Myocyte (in vitro differentiated cells): ENCODE measurements around the gene RWDD3. TPM values are rescaled to one million over a fixed set of nuclear protein-coding genes. Genes with fewer than 3 reads are reported as not detected.

Experiments used
- DNase-seq: peaks from one replicate; pipeline ENCODE4 v3.0.0-alpha.2; 2012; ENCODE audit warnings: low read depth
- polyA plus RNA-seq: library from polyadenylated mRNA; unstranded; fragments of >200 nt; gene quantifications from one replicate; pipeline ENCODE4 v1.2.1, GENCODE V29; 2012; ENCODE audit warnings: missing spikeins
- total RNA-seq: library from RNA; depleted of rRNA; stranded (reverse); fragments of >200 nt; gene quantifications from 2 replicates; pipeline ENCODE4 v1.2.3, GENCODE V29; 2014

Gene RWDD3, protein sequence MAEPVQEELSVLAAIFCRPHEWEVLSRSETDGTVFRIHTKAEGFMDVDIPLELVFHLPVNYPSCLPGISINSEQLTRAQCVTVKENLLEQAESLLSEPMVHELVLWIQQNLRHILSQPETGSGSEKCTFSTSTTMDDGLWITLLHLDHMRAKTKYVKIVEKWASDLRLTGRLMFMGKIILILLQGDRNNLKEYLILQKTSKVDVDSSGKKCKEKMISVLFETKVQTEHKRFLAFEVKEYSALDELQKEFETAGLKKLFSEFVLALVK
- 15.2 and 15.7 TPM in 2 replicates for total RNA-seq
- 12.0 TPM for polyA plus RNA-seq

DNA sequence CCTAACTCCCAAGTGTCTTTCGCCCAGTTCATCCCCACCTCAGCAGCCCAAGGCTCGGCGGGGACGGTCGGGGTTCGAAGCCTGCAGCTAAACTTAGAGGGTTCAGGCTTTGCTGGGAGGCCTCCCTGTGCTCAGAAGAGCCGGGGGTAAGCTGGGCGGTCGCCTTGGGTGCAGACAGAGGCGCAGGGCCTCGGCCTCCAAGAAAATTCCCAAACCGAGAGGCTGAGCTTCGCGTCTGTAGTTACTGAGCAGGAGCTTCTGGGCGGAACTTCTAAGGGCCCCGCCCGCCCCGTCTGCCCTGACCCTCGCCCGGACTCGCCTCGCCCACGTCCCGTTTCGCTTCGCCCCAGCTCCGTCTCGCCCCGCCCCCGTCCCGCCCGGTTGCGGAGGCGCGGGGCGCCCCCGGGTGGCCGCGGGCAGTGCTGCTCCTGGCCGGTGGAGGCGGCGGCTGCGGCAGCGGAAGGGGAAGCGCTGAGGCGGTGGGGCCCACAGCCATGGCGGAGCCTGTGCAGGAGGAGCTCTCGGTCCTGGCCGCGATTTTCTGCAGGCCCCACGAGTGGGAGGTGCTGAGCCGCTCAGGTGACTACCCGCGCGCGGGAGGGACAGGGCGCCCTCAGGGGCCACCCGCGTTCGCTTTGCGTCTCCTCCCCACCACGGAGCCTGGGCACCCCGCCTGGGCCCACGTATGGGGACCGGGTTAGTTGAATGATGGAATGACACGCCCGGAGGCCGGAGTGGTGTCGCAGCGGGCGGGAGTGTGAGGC, at the start of gene RWDD3:
Gene RWDD3 (plus strand): TSS at position 474 of the 764 bp plus-strand sequence. CDS start 21 bp downstream, at position 495.
- DNase-seq = peak; percentile 92

DNA sequence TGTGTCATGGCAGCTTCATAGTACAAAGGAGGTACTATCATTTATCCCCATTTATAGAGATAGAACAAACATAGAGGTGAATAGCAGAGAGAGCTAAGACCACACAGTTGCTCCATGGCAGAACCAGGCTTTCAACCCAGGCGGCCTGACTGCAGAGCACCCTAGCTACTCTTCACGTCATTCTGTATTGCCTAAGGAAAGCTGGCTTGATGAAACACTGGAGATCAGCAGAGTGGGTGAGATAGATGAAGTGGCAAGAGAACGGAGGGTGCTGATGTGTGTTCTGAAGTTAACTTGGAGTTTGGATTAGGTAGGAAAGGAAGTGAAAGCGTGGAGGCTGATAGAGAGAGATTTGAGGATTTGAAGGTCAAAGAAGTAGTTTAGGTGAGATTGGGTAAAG, 47.9 kb upstream of the RWDD3 start:
- no peak for DNase-seq

DNA sequence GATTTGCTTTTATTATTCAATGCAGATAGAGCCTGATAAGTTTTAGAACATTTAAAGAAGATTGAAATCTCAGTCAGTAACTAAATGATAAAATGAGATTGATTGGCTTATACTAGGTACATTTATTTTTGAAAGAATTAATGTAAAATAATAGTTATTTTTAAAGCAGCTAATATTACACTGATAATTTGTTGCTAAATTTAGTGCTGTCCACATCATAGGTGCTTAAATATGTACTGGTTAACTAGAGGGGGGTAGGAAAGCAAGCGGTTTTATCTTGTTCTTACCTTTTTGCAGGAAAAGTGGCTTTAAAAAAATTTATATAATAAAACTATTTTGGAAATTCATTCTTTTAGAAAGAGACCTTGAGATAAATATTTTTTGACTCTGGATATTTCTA, 40.4 kb upstream of the RWDD3 start:
- DNase-seq = no peak

DNA sequence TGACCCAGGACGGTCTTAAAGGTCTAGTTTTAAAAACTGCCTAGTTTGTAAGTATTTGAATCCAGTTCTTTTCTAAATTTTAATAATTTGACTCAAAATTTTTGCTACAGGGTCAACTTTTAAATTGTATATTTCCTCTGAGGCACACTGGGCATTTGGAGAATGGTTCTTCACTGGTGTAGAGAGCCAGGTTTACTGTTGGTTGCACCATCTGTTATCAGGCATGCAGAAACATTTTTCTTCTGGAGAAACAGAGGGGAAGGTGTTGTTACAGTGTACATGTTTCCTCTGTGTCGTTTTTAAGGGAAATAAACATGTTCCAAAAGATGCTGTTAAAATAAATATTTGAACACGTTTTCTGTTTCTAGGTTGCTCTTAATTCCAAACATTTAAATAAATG, 39.0 kb upstream of the RWDD3 start:
- DNase-seq = no peak

DNA sequence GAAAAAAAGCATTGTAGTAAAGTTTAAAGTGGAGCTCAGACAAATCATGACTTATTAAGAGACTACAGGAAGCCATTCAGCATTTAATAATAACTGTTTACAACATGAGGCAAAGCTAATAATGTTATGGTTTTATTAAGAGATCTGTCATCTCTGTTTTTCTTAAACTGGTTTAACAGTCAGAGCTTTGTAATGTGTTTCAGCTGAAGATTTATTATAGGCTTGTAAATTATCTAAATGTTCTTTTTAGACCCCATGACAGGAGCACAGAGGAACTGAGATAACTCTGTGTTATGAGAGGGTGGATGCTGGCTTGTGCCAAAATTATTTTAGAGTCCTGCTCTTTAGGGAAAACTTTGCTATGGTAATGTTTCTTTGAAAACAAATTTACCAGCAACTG, 38.0 kb upstream of the RWDD3 start:
- DNase-seq = no peak

DNA sequence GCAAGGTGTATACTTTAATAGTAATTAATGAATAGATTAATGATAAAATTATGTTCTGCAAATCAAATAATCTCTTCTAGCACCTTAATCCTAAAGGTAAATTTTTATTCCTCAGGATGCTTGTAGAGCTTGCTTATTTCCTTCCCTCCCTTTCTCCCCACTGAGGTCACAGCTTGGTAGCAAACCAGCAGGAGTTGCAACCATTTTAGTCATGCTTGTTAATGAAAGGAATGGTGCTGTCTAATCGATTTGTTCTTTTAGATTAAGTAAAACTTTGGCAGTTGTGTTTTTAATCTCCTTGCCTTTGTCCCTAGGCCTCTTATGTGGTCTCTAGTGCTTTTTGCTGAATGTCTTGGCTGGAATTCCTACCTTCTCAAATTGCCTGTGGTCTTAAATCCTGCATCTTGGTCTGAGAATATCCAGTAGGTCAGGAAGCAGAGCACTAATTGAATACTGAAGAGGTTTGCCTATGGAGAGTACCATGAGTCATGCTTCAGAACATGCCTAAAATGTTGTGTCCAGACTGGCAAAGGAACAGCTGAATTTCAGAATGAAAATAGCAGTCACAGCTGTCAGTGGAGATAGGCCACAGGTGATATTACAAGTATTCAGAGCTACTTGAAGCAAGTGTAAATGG, 36.3 kb upstream of the RWDD3 start:
- DNase-seq = peak; percentile 97

DNA sequence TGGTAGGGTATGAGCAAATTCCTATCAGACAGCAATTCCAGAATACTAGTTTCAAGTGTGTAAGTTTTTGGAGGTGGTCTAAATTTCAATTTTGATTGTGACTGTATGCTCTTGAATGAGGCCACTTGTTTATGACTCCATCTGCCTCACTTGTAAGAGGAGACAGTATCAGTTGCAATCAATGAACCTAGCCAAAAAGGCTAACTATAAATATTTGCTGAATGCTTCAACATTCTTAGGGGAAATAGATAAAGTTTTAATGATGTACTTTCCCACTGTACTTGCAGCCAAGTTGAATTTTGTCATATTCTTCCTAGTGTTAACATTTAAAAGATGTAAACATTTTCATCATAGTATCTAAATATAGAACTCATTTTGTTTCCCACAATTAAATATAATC, 32.1 kb upstream of the RWDD3 start:
- DNase-seq = no peak

DNA sequence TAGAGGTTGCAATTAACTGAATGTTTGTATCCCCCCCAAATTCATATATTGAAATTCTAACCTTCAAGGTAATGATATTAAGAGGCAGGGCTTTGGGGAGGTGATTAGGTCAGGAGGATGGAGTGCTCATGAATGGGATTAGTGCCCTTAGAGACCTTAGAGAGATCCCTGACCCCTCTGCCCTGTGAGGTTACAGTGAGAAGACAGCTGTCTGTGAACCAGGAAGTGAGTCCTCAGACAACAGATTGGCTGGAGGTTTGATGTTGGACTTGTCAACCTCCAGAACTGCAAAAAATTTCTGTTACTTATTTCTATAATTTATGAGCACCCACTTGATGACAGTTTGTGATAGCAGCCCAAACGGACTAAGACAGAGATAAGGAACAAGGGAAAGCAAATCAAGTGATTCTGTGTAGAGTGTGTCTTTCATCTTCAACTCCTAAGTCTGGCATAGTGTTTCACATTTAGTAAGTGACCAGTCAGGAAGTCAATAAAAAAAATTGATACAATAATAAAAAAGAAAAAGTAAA, 30.0 kb upstream of the RWDD3 start:
- DNase-seq = no peak

DNA sequence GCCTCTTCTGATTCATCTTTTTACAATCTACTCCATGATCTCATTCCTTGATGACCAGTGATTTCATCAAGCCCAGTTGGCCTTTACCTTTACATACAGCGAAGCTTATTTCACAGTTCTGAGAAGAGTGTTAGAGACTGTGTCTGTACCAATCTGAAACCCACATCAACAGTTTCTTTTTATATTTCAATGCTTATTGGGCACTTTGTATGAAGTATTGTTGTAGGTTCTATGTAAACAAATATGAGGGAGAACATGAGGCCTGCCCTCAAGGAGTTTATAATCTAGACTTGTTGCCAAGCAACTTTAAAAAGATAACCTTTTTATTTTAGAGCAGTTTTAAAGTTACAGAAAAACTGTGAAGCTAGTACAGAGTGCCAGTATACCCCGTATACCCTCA, 27.5 kb upstream of the RWDD3 start:
- DNase-seq = no peak

DNA sequence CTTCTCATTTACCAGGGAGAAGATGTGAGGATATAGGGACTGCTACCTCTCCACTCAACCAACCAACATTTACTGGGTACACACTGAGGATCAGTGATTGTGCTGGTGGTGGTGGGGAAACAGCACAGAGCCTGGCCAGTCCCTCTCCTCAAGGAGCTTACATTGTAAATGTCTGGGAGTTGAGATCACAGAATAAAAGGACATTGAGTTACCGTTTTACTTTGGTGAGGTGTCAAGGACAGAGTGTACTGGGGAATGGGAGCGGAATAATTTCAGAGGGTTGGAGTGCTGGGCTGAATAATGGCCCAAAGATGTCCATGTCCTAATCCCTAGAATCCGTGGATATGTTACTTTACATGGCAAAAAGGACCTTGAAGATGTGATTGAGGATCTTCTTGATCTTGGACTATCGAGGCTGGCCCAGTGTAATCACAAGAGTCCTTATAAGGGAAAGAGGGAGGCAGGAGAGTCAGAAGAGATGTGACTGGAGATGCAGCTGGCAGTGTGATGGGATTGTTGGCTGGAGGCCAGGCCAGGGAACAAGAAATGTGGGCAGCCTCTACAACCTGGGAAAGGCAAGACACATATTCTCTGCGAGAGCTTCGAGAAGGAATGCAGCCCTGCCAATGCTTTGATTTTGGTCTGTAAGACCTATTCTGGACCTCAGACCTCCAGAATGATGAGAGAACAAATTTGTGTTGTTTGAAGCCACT, 26.6 kb upstream of the RWDD3 start:
- peak; percentile 65 for DNase-seq

DNA sequence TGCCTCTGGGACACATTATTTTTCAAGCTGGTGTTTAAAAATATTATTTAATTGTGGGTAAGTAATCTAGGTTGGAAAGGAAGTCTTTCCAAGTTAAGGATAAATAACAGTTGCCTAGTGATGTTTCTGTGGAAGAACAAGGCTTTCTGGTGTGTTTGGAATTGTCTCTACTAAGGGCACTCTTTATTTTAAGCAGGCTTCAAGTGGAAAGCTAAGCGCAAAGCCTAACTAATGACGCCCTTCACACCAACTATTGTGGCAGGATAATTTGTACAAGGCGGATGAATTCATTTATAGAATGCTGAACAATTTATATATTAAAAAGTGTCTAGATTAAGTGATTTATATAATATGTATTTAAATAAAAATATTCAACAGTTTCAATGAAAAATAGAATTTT, 25.1 kb upstream of the RWDD3 start:
- DNase-seq = no peak

DNA sequence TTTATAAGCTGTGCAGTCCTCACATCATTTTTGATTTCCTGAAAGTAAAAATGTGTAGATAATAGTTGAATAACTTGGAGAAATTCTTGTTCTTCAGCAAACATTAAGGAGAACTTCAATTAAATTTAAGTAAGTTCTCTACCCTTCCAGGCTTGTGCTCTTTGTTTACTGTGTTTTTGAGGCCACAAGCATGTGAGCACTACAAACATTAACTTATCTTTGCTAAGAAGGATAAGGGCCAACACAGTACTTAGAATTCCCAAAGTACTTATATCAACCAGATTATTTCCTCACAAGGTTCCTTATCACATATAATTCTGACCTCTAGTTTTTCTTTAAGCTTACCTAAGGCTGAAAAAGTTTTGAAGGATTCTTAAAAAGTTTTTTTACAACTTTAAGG, 24.7 kb upstream of the RWDD3 start:
- DNase-seq = no peak

DNA sequence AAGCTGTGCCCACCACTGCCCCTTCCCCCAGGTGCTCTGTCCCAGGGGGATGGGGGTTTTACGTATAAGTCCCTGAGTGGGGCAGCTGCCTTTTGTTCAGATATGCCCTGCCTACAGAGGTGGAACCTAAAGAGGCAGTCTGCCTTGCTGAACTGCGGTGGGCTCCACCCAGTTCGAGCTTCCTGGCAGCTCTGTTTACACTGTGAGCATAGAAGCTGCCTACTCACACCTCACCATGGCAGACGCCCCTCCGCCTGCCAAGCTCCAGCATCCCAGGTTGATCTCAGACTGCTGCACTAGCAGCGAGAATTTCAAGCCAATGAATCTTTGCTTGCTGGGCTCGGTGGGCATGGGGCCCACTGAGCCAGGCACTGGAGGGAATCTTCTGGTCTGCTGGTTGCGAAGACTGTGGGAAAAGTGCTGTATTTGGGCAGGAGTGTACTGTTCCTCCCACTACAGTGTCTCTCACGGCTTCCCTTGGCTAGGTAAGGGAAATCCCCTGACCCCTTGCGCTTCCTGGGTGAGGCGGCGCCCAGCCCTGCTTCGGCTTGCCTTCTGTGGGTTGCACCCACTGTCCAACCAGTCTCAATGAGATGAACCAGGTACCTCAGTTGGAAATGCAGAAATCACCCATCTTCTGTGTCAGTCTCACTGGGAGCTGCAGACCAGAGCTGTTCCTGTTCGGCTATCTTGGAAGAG, 17.6 kb upstream of the RWDD3 start:
- DNase-seq = no peak

DNA sequence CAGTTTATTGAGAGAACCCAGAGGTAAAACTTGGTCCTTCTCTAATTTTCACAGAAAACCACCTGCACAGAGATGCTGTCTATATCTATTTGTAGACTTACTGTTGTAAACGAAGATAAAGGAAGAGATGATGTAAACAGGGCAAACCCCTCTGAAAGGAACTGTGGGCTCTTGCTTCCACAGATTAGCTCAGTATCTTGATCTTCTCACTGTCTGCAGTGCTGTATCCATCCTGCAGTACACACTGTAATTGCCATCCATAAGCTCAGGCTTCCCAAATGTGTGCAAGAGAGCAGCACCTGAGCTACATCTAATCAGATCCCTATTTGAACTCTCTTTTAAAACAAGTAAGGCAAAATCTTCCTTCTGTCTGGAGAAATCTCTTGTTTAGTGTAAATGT, 16.6 kb upstream of the RWDD3 start:
- DNase-seq = no peak

DNA sequence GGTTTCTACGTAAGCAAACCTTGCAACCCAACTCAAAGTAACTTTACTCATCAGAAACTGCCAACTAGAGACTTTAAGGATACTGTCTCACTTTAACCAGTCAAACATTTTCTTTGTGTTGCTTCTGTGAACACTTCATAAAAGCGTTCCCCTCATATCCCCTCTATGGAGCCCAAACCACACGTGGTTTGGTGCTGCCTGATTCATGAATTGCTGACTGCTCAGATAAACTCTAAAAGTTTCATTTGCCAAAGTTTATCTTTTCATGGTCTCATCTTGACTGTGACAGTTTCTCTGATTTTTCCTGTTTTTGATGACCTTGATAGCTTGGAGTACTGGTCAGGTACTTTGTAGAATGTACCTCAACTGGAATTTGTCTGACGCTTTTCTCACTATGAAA, 14.6 kb upstream of the RWDD3 start:
- no peak for DNase-seq

DNA sequence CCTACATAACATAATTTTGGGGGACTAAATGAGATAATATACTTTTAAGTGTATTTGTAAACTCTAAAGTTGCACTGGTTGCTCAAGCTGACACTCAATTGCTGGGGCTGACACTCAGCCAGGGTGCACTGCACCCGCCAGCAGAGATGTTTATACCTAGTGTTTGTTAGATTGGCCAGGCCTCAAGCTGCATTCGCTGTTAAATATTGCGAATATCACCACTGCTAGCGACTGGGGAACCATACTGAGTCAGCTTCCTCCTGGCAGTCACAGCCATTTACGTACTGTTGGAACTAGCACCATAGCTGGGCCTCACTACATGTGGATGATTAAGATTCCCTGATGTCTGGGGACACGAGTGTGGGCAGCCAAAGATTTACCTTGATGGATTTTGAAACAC, 12.7 kb upstream of the RWDD3 start:
- DNase-seq = no peak

DNA sequence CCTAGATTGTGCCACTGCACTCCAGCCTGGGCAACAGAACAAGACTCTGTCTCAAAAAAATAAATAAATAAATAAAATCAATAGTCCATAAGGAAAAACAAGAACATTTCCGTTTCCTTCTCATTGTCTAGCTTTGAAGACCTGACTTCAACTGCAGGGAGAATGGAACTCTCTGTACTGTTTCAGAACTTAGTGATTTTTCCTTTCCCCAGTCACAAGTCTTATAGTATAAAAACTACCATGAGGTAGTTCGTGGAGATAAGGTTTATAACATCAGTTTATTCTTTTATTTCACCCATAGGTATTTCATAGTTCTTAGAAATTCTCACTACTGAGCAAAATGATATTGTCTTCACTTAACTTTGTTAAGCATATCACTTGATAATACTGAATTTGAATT, 11.4 kb upstream of the RWDD3 start:
- DNase-seq = no peak

DNA sequence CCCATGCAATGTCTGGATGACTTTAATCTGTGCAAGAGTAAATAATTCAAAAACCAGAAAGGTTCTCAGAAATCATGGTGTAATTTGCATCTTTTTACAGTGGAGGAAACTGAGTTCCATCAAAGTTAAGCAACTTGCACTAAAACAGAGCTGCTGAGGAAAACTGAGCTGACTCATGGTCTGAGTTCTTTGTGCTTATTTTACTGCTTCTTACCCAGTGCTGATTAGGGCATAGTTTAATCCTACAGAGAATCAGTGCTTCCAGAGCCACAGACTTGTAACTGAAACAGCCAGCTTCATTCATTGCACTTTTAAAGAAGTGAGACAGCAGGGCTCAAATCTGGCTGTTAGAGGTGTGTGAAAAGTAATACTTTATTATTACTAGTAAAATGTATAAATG, 10.9 kb upstream of the RWDD3 start:
- no peak for DNase-seq

DNA sequence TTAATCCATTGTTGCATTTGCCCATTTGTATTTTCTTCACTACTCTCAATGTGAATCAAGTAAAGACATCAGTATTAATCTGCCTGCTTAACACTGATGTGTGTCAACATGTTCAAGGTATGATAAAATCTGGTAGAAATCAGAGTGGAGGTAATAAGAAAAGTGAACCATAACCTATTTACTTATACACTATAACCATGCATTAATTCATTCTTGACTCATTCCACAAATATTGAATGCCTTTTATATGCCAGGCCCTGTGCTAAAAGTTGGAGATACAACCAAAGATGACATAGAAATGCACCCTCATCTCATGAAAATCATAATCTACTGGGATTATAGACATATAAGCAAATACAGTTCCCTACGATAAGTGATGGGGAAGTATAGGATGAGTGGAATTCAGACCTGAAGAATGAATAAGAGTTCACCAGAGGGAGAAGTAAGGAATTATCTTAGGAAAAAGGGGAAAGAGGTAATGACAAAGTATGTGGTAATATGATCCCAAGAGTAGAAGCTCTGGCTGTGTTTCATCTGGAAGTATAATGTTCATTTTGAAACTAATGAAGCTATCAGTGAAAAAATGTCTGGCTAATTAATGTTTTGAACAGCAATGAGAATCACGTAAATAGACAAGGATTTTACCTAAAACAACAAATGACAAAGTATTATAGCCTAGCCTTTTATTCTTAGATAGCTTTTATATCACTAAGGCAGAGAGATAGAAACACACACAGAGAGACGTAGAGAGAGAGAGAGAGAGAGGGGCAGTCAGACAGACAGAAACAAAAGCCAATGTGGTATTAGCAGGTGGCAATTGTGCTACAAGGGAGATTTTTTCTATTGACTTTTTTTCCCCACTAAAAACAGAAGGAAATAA, 7.0 kb upstream of the RWDD3 start:
- no peak for DNase-seq

DNA sequence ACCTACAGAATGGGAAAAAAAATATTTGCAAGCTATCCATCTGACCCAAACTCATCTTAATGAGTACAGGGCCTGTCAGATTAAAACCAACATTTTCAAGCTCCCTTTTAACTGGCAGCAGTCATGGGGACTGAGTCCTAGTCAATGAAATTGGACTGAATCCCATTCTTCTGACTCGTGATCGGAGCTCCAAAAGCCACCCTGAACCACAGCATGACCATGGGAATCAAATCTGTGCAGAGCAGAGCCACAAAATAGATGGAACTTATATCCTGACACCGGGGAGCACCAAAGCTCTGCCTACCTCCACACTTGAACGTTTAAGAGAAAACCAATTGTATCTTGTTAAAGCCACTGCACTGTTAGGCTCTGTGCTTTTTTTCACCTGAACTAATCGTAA, 5.0 kb upstream of the RWDD3 start:
- DNase-seq = peak; percentile 50
